ENCODE measurements around the gene MRPL58. TPM values are rescaled to one million over a fixed set of nuclear protein-coding genes. Genes with fewer than 3 reads are reported as not detected.
"Not testable (repeated sequence)": the region's sequence is repeated elsewhere in the genome, so short reads cannot be mapped to it uniquely, and the experiment has no call there.

MRPL58 gene
- total and polyA plus RNA-seq, 2 donors (not counting 1 experiment from before 2014, with no cell fraction given) = 20.8 to 21.6 TPM

- H3K4me3 Mint-ChIP-seq = no peak overlapping the region
- Histone ChIP-seq H3K36me3 (replicated peaks in 1 of 2; ENCODE audit: control extremely low read depth in 1 of 2, control insufficient read depth in 1 of 2, extremely low read depth in 1 of 2, insufficient read depth in 2 of 2, low read length in 1 of 2) (no peaks in the 10 kb centered on the region), H3K79me2 (ENCODE audit: control insufficient read depth, insufficient read depth, low read length) (no peaks in the 10 kb centered on the region), H3K9me3 (ENCODE audit: control extremely low read depth in 1 of 3, control insufficient read depth in 2 of 3, insufficient read depth in 1 of 3, low read length in 2 of 3) (no peaks in the 10 kb centered on the region), H3K4me3 (ENCODE audit: control extremely low read depth in 1 of 5, extremely low read depth in 1 of 5, insufficient read depth in 1 of 5, low read depth in 2 of 5, low read length in 4 of 5) (no peak overlapping the region), H3K27me3 (replicated peaks in 1 of 4; ENCODE audit: control extremely low read depth in 1 of 4, control insufficient read depth in 3 of 4, insufficient read depth in 4 of 4, low read length in 3 of 4) (no peaks in the 10 kb centered on the region), H4K20me1 (ENCODE audit: control insufficient read depth, insufficient read depth, low read length, poor library complexity, severe bottlenecking) (no peaks in the 10 kb centered on the region), H3K4me1 (ENCODE audit: control insufficient read depth in 2 of 2, insufficient read depth in 2 of 2, low read length in 2 of 2) (peaks cover 2 to 11% of the 10 kb centered on the region in 2 donors), H3K4me2 (replicated peaks; ENCODE audit: low read depth, low read length, poor library complexity, severe bottlenecking) (no peak overlapping the region), H3K9ac (ENCODE audit: low read length) (no peak overlapping the region), H2AFZ (ENCODE audit: insufficient read depth, low read depth, low read length, poor library complexity, severe bottlenecking) (no peak overlapping the region), H3K27ac (ENCODE audit: low read length in 2 of 2) (no peak overlapping the region)
- DNase-seq (no peak), ATAC-seq (ENCODE audit: low read depth) (no peak)
- H3K27ac Mint-ChIP-seq = no peak overlapping the region
- no peaks in the 10 kb centered on the region for H3K9me3 Mint-ChIP-seq (ENCODE audit: insufficient read depth)
- H3K4me1 Mint-ChIP-seq = peaks cover 7% of the 10 kb centered on the region
- ChIA-PET CTCF (interaction anchor here (4.9 kb wide), 1 partner anchor 148 kb away, joined by 74 read pairs; the partner anchor contains the start of gene ARMC7), POLR2A (no interaction called here)
- peaks cover 7% of the 10 kb centered on the region for H3K27me3 Mint-ChIP-seq
- WGBS (ENCODE audit: insufficient coverage) = 81% methylated on average over 13 of the region's 14 CpGs
- intact Hi-C loops (cut with micrococcal nuclease) = no loop called here
- no peak for TF ChIP-seq EZH2 (IDR thresholded peaks at IDR 0.05; ENCODE audit: borderline replicate concordance, insufficient read depth, low read depth, low read length, poor library complexity, severe bottlenecking)
- no peak for TF ChIP-seq CTCF (IDR thresholded peaks at IDR 0.05)
These were observed 47.4 kb upstream of the MRPL58 start for GRCh38 chr17:74964988-74965622.

GRCh38 chr17:74968361-74968780 lies 44.1 kb upstream of the MRPL58 start:
- H3K4me3 ChIP-seq (ENCODE audit: control extremely low read depth in 1 of 5, extremely low read depth in 1 of 5, insufficient read depth in 1 of 5, low read depth in 2 of 5, low read length in 4 of 5) = no peak overlapping the region
- no peak for DNase-seq
- H3K27me3 ChIP-seq (replicated peaks in 1 of 4; ENCODE audit: control extremely low read depth in 1 of 4, control insufficient read depth in 3 of 4, insufficient read depth in 4 of 4, low read length in 3 of 4) = peaks cover 0 to 22% (median 5%) of the 10 kb centered on the region in 4 experiments
- H3K36me3 ChIP-seq (replicated peaks in 1 of 2; ENCODE audit: control extremely low read depth in 1 of 2, control insufficient read depth in 1 of 2, extremely low read depth in 1 of 2, insufficient read depth in 2 of 2, low read length in 1 of 2) = no peaks in the 10 kb centered on the region
- no peak overlapping the region for H3K9ac ChIP-seq (ENCODE audit: low read length)
- Mint-ChIP-seq H3K4me3 (no peak overlapping the region), H3K27ac (no peak overlapping the region), H3K9me3 (ENCODE audit: insufficient read depth) (no peaks in the 10 kb centered on the region), H3K4me1 (peaks cover 9% of the 10 kb centered on the region), H3K27me3 (peaks cover 21% of the 10 kb centered on the region)
- H3K27ac ChIP-seq (ENCODE audit: low read length in 2 of 2) = no peak overlapping the region
- no peaks in the 10 kb centered on the region for H4K20me1 ChIP-seq (ENCODE audit: control insufficient read depth, insufficient read depth, low read length, poor library complexity, severe bottlenecking)
- intact Hi-C loops (cut with micrococcal nuclease) = no loop called here
- CTCF ChIA-PET = interaction anchor here (1.7 to 5.9 kb wide), 2 partner anchors 10 to 11 kb away, joined by 5 to 32 read pairs; no protein-coding TSS in a partner anchor
- no peak for TF ChIP-seq CTCF (IDR thresholded peaks at IDR 0.05)
- no peak for TF ChIP-seq EZH2 (IDR thresholded peaks at IDR 0.05; ENCODE audit: borderline replicate concordance, insufficient read depth, low read depth, low read length, poor library complexity, severe bottlenecking)
- no peak overlapping the region for H3K4me2 ChIP-seq (replicated peaks; ENCODE audit: low read depth, low read length, poor library complexity, severe bottlenecking)
- H3K9me3 ChIP-seq (ENCODE audit: control extremely low read depth in 1 of 3, control insufficient read depth in 2 of 3, insufficient read depth in 1 of 3, low read length in 2 of 3) = peaks cover 0 to 6% (median 0%) of the 10 kb centered on the region in 3 donors
- POLR2A ChIA-PET = no interaction called here
- peaks cover 13 to 16% of the 10 kb centered on the region in 2 donors for H3K4me1 ChIP-seq (ENCODE audit: control insufficient read depth in 2 of 2, insufficient read depth in 2 of 2, low read length in 2 of 2)
- no peak overlapping the region for H2AFZ ChIP-seq (ENCODE audit: insufficient read depth, low read depth, low read length, poor library complexity, severe bottlenecking)
- H3K79me2 ChIP-seq (ENCODE audit: control insufficient read depth, insufficient read depth, low read length) = no peaks in the 10 kb centered on the region
- WGBS (ENCODE audit: insufficient coverage) = 92% methylated on average over 5 of the region's 5 CpGs
- no peak for ATAC-seq (ENCODE audit: low read depth)

GRCh38 chr17:74969501-74969900 lies 43.0 kb upstream of the MRPL58 start:
- H2AFZ ChIP-seq (ENCODE audit: insufficient read depth, low read depth, low read length, poor library complexity, severe bottlenecking); H3K79me2 ChIP-seq (ENCODE audit: control insufficient read depth, insufficient read depth, low read length); H3K27ac ChIP-seq (ENCODE audit: low read length in 2 of 2); H3K4me2 ChIP-seq (replicated peaks; ENCODE audit: low read depth, low read length, poor library complexity, severe bottlenecking); H4K20me1 ChIP-seq (ENCODE audit: control insufficient read depth, insufficient read depth, low read length, poor library complexity, severe bottlenecking); H3K27ac Mint-ChIP-seq; intact Hi-C loops (cut with micrococcal nuclease); H3K36me3 ChIP-seq (replicated peaks in 1 of 2; ENCODE audit: control extremely low read depth in 1 of 2, control insufficient read depth in 1 of 2, extremely low read depth in 1 of 2, insufficient read depth in 2 of 2, low read length in 1 of 2); H3K9ac ChIP-seq (ENCODE audit: low read length); H3K4me3 Mint-ChIP-seq; DNase-seq; H3K9me3 Mint-ChIP-seq (ENCODE audit: insufficient read depth); H3K9me3 ChIP-seq (ENCODE audit: control extremely low read depth in 1 of 3, control insufficient read depth in 2 of 3, insufficient read depth in 1 of 3, low read length in 2 of 3); H3K4me3 ChIP-seq (ENCODE audit: control extremely low read depth in 1 of 5, extremely low read depth in 1 of 5, insufficient read depth in 1 of 5, low read depth in 2 of 5, low read length in 4 of 5); H3K4me1 Mint-ChIP-seq; ATAC-seq (ENCODE audit: low read depth): not testable (repeated sequence)
- 100% methylated on average over 2 of the region's 5 CpGs for whole genome bisulfite sequencing (ENCODE audit: insufficient coverage)
- POLR2A ChIA-PET = interaction anchor here (0.7 kb wide), 1 partner anchor 14 kb away, joined by 4 read pairs; no protein-coding TSS in a partner anchor
- H3K4me1 ChIP-seq (ENCODE audit: control insufficient read depth in 2 of 2, insufficient read depth in 2 of 2, low read length in 2 of 2) = peaks cover 13 to 16% of the 10 kb centered on the region in 2 donors
- CTCF ChIA-PET = interaction anchor here (0.7 to 5.9 kb wide), 4 partner anchors 8 to 178 kb away, joined by 3 to 32 read pairs (median 4); no protein-coding TSS in a partner anchor
- peaks cover 23% of the 10 kb centered on the region for H3K27me3 Mint-ChIP-seq
- peaks cover 0 to 32% (median 9%) of the 10 kb centered on the region in 4 experiments for H3K27me3 ChIP-seq (replicated peaks in 1 of 4; ENCODE audit: control extremely low read depth in 1 of 4, control insufficient read depth in 3 of 4, insufficient read depth in 4 of 4, low read length in 3 of 4)

All from B cell (primary cell).